IPS-NIHi7 (cell line): ENCODE measurements around the gene ZBTB34.

ENCODE experiments used
- DNase-seq: peaks from one replicate; pipeline ENCODE4 v3.0.0; 2012; ENCODE audit warnings: mixed read lengths; ENCODE audit errors: extremely low spot score

Gene ZBTB34

GRCh38 chr9:126879288-126879687, 18.8 kb downstream of the ZBTB34 start:
- no peak for DNase-seq

GRCh38 chr9:126880226-126880946, 19.9 kb downstream of the ZBTB34 start:
- no peak for DNase-seq

- DNase-seq = no peak
Measured at GRCh38 chr9:126880947-126881332, 20.5 kb downstream of the ZBTB34 start.

- DNase-seq = no peak
Measured at GRCh38 chr9:126882746-126883145, 22.3 kb downstream of the ZBTB34 start.

GRCh38 chr9:126883636-126884035, 23.2 kb downstream of the ZBTB34 start:
- DNase-seq = no peak

- no peak for DNase-seq
Measured at GRCh38 chr9:126885131-126885641, 24.7 kb downstream of the ZBTB34 start.

- DNase-seq = peak; percentile 34
Measured at GRCh38 chr9:126886034-126886822, 25.8 kb downstream of the ZBTB34 start.

GRCh38 chr9:126886897-126887296, 26.5 kb downstream of the ZBTB34 start:
- no peak for DNase-seq

GRCh38 chr9:126891676-126892075, 31.2 kb downstream of the ZBTB34 start:
- DNase-seq = no peak

- DNase-seq = peak; percentile 33
Measured at GRCh38 chr9:126893079-126893478, 32.6 kb downstream of the ZBTB34 start.

GRCh38 chr9:126894052-126894603, 33.7 kb downstream of the ZBTB34 start:
- DNase-seq = no peak

GRCh38 chr9:126902210-126902609, 41.8 kb downstream of the ZBTB34 start:
- no peak for DNase-seq

- DNase-seq = no peak
Measured at GRCh38 chr9:126904586-126904985, 44.1 kb downstream of the ZBTB34 start.

GRCh38 chr9:126906091-126906490, 45.7 kb downstream of the ZBTB34 start:
- no peak for DNase-seq

GRCh38 chr9:126907058-126907457, 46.6 kb downstream of the ZBTB34 start:
- DNase-seq = no peak

GRCh38 chr9:126914458-126915280, 54.2 kb downstream of the ZBTB34 start, which contains the start of gene RALGPS1:
TSS of gene RALGPS1 (plus strand) at chr9:126914782. CDS start at chr9:126962290, 47,508 bp downstream.
- peak; percentile 98 for DNase-seq

GRCh38 chr9:126915281-126915816, 54.9 kb downstream of the ZBTB34 start:
- DNase-seq = peak; percentile 83

GRCh38 chr9:126915846-126916543, 55.6 kb downstream of the ZBTB34 start:
- DNase-seq = no peak

GRCh38 chr9:126916909-126917308, 56.5 kb downstream of the ZBTB34 start:
- DNase-seq = peak; percentile 56

- DNase-seq = no peak
Measured at GRCh38 chr9:126919193-126919592, 58.8 kb downstream of the ZBTB34 start.

- DNase-seq = no peak
Measured at GRCh38 chr9:126925876-126926275, 65.4 kb downstream of the ZBTB34 start.
